GM21723 (cell line): Measurements from ENCODE around the gene ADAM19.

Experiments
- ATAC-seq: cut with Tn5 transposase; IDR thresholded peaks from one replicate; pipeline ENCODE4 v1.9.1; 2021; ENCODE audit warnings: mild to moderate bottlenecking, moderate library complexity; ENCODE audit not compliant: unreplicated experiment

Gene ADAM19

DNA sequence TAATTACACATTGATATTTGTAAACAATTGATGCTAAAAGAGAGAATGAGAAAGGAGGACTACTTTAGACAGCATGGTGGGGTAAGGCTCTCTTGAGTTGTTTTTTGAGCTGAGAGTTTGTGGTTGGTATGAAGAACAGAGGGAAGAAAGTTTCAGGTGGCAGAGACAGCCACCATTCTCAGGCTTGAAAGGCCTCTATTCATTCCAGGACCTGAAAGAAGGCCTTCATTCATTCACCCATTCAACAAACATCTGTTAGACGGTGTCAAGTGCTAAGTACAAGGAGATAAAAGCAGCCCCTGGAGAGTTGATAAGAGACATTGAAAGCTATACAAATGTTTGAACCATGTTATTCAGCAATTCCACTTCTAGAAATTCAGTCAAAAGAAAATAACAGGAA lies 21.7 kb upstream of the ADAM19 start:
- ATAC-seq: no peak

DNA sequence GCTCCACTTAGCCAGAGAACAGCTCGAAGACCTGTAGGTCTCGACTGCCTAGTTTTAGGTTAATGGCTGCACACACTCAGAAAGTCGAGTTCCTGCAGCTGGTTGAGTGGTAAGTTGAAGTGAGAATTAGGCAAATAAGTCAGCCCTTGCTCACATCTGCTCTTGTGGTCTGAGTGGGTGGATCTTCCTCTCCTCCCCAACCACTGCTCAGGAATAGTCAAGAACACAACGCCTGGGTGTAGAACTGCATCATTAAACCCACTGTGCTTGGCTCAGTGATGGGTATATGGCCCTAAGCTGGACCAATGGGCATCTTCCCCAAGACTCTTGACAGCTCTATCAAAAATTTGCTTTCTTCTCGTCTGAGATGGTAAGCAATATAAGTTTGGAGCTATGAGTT lies 20.9 kb upstream of the ADAM19 start:
- ATAC-seq: peak; percentile 79

DNA sequence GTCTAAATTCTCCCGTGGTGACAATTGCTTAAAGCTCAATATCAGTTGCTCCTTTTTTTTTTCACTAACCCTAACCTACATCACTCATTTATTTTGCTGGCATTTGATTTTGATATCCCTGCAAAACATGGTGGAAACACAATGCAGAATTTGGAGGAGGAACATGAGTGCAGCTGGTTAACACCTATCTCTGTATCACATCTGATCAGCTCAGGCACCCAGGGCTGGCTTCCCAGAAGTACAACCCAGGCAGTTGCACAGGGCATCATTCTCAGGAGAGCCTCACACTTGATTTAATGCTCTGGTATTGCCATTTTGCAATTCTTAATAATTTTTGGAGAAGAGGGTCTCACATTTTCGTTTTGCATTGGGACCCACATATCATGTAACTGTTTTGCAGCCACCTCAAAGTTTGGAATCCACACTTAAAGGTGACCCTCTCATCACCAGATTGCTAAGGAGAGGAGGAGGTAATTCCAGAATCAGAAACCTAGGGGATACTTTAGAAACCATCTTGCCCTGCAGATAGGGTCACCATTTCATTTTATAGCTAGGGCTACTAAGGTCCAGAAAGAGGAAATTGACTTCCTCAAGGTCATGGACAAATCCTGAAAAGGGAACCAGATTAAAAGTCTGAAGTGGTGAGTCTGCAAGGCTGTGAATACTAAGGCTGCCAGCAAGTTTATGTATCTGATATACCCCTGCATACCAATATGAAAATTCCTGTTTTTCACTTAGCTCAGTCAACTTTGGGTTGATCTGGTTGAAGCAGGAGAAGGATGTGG lies 19.3 kb upstream of the ADAM19 start:
- no peak for ATAC-seq

DNA sequence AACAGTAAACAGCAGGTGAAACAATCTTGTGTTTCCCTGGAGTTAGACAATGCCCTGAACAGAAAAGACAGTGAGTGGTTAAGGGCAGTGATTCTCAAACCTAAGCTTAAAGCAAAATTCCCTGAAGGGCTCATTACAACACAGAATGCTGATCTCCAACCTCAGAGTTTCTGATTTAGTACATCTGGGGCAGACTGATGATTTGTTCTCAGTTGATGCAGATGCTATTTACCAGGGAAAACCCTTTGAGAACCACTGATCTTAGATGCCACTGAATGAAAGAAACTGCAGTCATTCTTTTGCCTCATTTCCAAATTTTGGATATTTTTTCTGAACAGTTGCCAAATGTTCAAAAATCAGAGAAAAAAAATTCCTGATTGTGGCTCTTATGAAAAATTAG lies 18.7 kb upstream of the ADAM19 start:
- no peak for ATAC-seq

DNA sequence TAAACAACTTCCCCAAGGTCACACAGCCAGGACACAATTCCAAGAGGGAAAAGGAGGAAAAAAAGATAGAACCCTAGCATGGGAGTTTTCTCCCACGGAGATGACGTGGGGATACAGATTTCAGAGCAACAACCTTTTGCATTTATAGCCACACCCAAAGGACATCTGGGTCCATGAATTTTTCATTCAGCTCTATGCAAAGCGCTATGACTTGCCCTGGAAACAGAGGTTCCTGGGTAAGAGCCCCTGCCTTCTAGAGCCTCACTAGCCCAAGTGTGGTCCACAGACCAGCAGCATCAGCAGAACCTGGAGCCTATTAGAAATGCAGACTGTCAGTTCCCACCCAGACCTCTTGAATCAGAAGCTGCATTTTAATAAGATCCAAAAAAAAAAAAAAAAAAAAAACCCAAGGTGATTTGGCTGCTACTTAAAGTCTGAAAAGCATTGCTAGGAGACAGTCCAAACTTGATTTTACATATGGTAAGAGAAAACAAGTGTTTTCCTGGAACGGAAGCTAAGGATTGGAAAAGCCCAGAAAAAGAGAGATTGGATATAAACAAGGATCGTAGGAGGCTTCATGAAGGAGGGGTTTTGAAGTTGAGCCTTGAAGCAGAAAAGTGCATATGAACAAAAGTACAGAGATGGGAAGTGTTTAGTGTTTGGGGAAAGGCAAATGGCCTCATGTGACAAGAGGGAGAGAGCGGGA lies 17.6 kb upstream of the ADAM19 start:
- no peak for ATAC-seq

DNA sequence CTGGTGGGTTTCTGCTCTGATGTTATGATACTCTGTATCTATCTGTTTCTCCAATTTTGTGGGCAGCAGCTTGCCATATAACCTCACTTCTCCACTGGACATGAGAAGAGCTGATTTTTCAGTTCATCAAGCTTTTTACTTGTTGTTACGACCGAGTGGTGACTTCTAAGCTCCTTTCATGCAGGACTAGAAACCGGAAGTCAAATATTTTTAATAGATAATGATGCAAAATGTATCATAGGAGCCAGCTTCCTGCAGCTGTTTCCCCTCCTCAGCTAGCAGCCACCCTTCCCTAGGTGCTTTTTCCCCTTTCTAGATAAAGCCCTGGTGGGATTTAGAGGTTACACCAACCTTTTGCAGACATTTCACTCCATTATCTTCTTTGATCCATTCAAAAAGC lies 17.0 kb upstream of the ADAM19 start:
- no peak for ATAC-seq

DNA sequence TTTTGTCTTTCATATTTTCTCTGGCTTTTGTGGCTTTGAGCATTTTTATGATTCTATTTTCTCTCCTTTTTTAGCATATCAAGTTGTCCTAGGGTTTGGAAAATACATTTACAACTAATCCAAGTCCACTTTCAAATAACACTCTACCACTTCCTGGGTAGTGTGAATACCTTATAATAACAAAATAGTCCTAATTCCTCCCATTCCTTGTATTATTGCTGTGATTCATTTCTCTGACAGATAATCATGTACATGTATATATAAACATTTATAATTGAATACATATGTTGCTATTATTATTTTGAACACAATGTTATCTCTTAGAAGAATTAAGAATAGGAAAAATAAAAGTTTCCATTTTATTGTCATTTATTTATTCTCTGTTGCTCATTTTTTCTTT lies 14.9 kb upstream of the ADAM19 start:
- ATAC-seq: no peak

DNA sequence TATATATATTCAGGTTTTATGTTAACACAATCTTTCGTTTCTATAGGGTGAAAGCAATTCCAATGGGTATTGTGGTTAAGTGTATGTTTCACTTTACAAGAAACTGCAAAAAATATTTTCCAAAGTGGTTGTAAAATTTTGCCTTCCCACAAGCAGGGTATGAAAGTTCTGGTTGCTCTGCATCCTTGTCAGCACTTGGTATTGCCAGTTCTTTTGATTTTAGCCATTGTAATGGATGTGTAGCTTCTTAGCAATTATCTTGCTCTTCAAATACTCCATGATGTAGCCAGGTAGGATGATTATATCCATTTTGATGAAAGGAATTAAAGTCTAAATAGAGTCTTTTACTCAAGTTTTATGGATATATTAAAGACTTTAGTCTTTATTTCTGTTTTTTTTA lies 9.1 kb upstream of the ADAM19 start:
- ATAC-seq: no peak

DNA sequence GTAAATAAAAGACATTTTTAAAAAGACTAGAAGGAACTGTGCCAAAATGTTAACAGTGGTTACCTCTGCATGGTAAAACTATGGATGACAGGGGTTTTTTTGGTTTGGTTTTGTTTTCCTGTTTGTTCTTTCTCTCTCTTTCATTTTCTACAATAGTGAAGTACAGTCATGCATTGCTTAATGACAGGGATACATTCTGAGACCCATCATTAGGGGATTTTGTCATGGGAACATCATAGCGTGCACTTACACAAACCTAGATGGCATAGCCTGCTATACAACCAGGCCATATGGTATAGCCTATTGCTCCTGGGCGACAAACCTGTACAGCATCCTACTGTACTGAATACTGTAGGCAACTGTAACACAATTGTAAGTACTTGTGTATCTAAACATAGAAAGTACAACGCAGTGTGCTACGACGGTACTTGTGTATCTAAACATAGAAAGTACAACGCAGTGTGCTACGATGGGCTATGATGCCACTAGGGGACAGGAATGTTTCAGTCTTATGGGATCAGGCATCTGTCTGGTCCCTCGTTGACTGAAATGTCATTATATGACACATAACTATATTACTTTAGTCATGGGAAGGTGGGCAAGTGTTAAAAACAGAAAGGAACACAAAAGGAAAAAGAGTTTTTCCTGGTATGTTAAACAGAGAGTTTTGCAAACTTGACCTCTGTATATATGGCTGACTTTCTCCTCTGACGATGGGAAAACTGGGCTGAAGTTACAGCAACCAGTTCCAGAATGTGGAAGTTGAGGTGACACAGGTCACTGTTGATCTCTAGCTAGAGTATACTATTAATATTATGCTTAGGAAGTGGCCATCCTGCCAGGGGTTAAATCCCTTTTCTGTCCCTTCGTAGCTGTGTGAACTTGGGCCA lies 7.4 kb upstream of the ADAM19 start:
- ATAC-seq: peak; percentile 61

DNA sequence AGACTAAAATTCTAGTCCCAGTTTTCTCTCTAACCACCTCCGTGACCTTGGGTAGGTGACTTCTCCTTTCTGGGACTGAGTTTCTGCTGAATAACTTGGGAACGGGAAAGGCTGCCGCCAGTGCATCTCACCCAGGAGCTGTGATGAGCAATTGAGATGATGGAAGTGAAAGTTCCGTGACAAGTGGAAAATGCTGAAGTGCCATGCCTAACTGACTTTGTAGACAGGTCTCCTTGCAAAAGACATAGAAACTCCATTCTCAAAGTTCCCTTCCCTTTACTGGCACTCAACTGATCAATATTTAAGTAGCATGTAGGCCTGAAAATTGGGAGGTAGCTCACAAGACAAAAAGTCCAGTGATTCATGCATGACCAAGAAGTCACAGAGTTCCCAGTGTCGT lies 6.3 kb upstream of the ADAM19 start:
- ATAC-seq: no peak

DNA sequence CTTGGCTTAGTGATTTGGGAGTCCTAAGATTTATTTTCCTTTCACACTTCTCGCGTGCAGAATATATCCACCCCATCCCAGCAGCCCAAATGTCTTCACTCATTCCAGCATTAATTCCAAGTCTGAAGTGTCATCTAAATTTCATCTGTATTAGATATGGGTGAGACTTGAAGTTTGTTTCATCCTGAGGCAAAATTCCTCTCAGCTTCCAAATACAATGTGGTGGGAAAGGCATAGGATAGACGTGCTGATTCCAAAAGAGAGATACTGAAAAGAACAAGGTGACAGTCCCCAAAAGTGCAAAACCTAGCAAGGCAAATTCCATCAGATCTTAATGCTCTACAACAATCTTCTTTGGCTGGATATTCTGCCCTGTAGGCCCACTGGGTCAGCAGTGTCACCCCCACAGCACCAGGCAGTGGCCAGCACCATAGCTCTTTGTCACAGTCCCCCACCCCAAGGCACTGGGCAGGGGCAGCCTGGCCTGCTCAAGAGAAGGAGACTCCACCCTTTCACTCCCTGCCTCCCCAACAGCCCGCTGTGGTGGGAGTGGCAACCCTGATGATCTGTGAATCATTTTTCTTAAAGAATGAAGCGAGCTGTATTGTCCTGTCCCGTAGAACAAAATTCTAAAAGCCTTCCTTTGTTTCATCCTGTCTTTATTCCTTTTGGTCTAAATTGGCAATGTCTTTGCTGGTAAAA lies 2.7 kb upstream of the ADAM19 start:
- ATAC-seq: no peak

DNA sequence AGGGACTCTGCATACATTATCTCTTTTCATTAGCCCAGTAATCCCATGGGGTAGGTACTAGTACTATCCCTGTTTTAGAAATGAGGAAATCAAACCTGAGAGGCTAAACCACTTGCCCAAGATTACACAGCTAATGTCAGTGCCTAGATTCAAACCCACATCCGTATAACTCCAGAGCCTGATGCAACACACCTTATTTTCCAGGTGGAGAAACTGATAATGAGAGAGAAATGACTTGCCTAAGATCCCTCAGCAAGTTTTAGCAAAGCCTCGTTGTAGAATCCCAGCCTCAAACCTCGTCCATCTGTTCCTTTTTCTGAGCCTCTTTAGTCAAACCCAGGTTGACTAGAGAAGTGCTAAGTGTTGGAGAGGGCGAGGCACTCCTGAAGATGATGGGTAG lies 1.1 kb upstream of the ADAM19 start:
- ATAC-seq: no peak

DNA sequence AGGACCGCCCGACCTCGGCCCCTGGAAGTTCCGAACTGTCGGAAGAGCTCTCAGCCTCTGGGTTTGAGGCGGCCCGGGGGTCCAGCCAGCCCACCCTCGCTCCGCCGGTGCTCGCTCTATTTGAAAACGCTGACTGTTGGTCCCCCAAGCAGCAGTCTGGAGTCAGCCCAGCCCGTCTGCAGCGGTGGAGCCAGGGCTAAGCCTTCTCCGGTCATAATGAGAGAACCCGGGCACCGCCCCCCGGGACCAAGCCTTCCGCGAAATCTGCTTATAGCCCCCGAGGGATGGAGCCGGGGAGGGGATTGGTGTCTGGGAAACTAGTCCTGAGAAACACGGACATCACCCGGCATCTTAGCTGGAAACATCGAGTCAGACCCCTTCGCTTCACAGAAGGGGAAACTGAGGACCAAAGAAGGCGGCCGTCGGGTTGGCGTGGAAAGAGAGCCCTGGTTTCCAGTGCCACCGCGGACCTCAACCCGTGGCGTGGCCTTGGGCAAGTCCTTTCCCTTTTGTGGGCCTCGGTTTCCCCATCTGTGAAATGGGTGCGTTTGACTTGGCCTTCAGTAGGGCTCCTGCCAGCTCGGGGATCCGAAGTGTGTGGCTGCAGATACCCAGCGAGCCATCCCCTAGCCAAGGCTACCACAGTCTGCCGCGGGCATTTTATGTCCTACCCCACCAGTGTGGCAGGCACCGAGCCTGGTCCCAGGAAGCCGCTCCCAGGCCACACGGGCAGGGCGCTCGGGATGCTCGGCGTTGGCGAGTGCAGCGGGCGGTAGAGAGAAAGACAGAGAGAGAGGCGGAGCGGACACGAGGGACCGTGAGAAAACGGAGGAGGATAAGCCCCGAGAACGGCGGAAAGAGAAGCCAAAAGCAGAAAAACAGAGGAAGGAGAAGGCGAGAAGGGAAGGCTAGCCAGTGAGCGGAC lies 857 bp downstream of the ADAM19 start:
- peak; percentile 3 for ATAC-seq

DNA sequence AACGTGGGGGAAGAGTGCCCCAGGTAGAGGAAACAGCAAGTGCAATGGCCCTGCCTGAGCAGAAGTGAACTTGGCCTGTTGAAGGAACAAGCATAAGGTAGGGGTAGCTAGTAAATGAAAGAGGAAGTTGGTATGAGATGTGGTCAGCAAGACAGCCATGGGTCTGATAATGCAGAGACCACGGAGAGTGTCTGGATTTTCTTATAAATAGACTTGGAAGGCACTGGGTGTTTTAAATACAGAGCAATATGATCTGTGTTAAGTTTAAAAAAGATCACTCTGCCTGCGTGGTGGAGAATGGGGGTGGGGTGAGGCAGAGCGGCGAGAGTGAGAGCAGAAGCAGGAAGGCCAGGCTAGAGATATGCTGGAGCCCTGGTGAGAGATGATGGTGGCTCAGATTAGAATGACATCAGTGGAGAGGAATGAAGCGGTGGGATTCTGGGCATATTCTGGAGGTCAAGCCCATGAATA lies 4.2 kb downstream of the ADAM19 start:
- ATAC-seq: peak; percentile 87

DNA sequence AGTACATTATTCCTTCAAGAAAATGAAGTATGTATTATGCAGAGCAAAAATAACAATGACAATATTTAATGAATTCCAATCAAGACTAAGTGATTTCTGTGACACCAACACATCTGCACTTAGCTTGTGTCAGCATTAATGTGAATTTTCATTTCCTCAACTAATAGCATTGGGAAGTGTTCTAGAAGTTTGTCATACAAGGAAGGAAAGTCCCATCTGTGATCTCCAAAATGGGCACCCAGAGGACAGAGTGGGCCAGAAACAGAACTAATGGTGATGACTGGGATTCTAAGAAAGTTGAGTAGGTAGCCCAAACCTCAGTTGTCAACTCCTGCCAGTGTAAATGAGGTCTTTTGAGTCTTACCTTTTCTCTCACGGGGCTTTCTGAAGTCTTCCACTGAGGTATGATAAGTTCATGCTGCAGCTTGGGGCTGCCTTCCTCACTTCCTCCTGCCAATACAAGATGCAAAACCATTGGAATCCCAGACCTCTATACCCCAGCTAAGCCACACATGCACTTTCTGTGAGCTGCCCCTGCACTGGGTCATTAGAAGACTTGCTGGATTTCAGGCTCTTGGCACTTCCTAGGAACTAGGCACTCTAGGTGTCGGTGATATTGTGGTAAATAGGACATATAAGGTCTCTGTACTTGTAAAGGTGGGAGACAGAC lies 4.9 kb downstream of the ADAM19 start:
- ATAC-seq: peak; percentile 6

DNA sequence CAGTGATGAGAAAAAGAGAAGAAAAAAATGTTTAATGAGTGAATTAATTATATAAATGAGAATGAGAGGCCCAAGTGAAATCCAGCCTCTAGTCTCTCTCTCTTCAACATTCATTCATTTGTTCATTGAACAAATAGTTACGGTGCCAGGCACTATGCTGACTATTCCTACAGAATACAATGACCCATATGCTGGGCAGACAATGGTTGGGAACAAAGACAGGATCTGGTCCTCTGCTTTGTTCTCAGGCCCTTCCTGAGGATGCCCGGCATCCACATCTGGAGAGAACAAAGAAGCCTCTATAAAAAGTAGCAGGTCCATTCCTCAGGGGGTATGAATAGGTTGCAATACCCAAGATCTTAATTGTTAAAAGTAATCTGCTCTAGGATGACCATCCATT lies 6.9 kb downstream of the ADAM19 start:
- no peak for ATAC-seq

DNA sequence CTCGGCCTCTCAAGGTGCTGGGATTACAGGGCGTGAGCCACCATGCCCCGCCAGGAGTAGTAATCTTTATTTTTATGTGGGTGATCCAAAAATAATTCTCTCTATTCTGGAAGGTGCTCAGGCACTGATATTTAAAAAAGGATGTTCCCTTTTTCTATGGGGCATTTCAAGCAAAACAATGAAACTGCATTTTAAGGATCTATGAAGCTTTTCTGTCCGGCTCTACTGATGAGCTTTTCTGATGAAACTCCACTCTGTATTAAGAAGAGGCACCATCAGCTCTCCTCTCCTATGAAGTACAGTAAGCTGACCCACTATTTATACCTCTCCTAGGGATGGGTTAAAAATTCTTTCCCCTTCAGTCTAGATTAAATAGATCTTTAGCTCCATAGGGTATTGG lies 7.4 kb downstream of the ADAM19 start:
- no peak for ATAC-seq

DNA sequence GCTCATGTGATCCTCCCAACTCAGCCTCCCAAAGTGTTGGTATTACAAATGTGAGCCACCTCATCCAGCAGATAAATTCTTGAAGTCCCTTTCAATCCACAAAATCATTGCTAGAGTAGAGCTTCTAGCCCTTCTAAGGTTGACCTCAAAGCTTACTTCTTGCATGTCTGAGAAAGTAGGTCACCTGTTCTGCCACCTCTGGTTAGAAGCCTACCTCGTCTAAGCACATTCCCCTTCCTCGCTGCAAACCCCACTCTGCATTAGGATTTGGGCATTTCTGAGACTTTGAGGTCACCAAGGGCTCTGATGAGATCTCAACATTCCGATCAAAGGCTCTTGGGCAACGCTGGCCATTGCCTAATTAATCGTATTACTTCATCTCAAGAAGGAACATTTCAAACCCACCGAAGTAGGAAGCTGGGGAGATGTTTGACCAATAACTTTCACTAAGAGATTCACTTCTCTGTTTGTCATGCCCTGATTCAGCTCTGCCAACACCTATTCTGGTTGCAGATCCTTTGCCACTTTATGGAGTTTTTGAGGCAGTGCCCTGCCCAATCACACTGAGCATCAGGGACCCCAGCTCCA lies 8.6 kb downstream of the ADAM19 start:
- no peak for ATAC-seq
